Panc1 (cell line): ENCODE data around the gene SLC12A7.

Source experiments
- SIN3A ChIP-seq: IDR thresholded peaks from 2 replicates; pipeline ENCODE4 v1.6.1; 2012; ENCODE audit warnings: low read depth, mild to moderate bottlenecking, low read length, moderate library complexity, borderline replicate concordance; ENCODE audit not compliant: insufficient read depth
- TF ChIP-seq, protein P1 (sequence below): fragments of 450-650 bp; IDR thresholded peaks from 2 replicates; pipeline ENCODE4 v1.5.1; 2017; ENCODE audit warnings: mild to moderate bottlenecking

DNA sequence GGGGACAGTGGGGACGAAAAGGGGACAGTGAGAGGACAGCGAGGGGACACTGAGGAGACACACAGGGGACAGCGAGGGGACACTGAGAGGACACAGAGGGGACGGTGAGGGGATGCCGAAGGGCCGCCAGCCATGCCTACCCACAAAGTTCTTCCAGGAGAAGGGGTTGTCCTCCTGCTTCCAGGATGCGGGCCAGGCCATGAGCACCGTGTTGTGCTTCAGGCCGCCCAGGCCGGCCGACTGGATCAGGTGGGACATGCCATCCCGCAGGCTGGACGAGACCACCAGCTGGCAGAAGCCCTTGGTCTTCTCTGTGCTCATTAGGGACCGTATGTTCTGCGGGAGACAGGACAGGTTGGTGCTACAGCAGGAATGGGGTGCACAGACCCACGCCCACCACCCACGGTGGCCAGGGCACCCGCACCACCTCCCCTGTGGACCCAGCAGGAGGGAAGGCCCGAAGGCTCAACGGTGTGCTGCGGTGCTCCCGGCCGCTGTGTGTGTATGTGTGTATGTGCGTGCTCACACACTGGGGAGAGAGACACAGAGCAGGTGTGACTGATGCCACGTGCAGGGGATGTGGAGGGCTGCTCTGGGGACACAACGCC is 46.6 kb downstream of the SLC12A7 start:
- TF ChIP-seq, protein P1, sequence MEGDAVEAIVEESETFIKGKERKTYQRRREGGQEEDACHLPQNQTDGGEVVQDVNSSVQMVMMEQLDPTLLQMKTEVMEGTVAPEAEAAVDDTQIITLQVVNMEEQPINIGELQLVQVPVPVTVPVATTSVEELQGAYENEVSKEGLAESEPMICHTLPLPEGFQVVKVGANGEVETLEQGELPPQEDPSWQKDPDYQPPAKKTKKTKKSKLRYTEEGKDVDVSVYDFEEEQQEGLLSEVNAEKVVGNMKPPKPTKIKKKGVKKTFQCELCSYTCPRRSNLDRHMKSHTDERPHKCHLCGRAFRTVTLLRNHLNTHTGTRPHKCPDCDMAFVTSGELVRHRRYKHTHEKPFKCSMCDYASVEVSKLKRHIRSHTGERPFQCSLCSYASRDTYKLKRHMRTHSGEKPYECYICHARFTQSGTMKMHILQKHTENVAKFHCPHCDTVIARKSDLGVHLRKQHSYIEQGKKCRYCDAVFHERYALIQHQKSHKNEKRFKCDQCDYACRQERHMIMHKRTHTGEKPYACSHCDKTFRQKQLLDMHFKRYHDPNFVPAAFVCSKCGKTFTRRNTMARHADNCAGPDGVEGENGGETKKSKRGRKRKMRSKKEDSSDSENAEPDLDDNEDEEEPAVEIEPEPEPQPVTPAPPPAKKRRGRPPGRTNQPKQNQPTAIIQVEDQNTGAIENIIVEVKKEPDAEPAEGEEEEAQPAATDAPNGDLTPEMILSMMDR = no peak
- no peak for TF ChIP-seq SIN3A
